Lung (tissue), 12 donors: ENCODE data around the gene PARD3. TPM values are rescaled to one million over a fixed set of nuclear protein-coding genes. Genes with fewer than 3 reads are reported as not detected.
A peak's percentile ranks its signal among the peaks of the same experiment; 100 is the strongest.

ENCODE experiments used
- ATAC-seq: fragments of 200-7000 bp; cut with Tn5 transposase; one replicate; pipeline ENCODE4 v1.9.1; 2020; ENCODE audit warnings: moderate number of reproducible peaks; ENCODE audit not compliant: insufficient read depth, low FRiP score
- DNase-seq, 3 donors: peaks; one replicate each; pipeline ENCODE4 v3.0.0-alpha.2; 2013 to 2017
- H3K27ac ChIP-seq, 2 donors: one replicate each; pipeline ENCODE4 v1.5.1; 2013; ENCODE audit warnings: mild to moderate bottlenecking in 2 of 2, moderate library complexity in 2 of 2, control low read depth in 1 of 2, inconsistent platforms in 1 of 2, low read depth in 1 of 2, low read length in 1 of 2
- H3K27me3 ChIP-seq, 3 donors: one replicate each; pipeline ENCODE4 v1.5.1; 2013; ENCODE audit warnings: low read length in 2 of 3; ENCODE audit not compliant: control insufficient read depth in 3 of 3, insufficient read depth in 3 of 3
- H3K36me3 ChIP-seq, 4 donors: one replicate each; pipeline ENCODE4 v1.5.1; 2013; ENCODE audit warnings: low read length in 4 of 4, mild to moderate bottlenecking in 1 of 4, moderate library complexity in 1 of 4; ENCODE audit not compliant: control insufficient read depth in 4 of 4, insufficient read depth in 4 of 4
- H3K4me1 ChIP-seq, 5 donors: one replicate each; pipeline ENCODE4 v1.5.1; 2013; ENCODE audit warnings: low read length in 5 of 5, mild to moderate bottlenecking in 2 of 5, moderate library complexity in 1 of 5; ENCODE audit not compliant: control insufficient read depth in 5 of 5, insufficient read depth in 5 of 5
- H3K4me3 ChIP-seq: one replicate; pipeline ENCODE4 v1.5.1; 2013; ENCODE audit warnings: mild to moderate bottlenecking, control low read depth, moderate library complexity
- H3K9ac ChIP-seq, 2 donors: one replicate each; pipeline ENCODE4 v1.5.1; 2013; ENCODE audit warnings: low read length in 2 of 2, control low read depth in 1 of 2; ENCODE audit not compliant: insufficient read depth in 1 of 2
- H3K9me3 ChIP-seq, 4 donors: one replicate each; pipeline ENCODE4 v1.5.1; 2013; ENCODE audit warnings: low read length in 3 of 4, mild to moderate bottlenecking in 1 of 4, moderate library complexity in 1 of 4; ENCODE audit not compliant: control insufficient read depth in 4 of 4, insufficient read depth in 3 of 4
- CTCF ChIP-seq: IDR thresholded peaks from 2 replicates; pipeline ENCODE4 v1.5.1; 2012; ENCODE audit warnings: mild to moderate bottlenecking; ENCODE audit errors: control extremely low read depth, extremely low read depth
- WGBS, 2 donors: extraction: QIAGEN DNeasy Blood & Tissue Kit; methylation state at CpG; one replicate each; pipeline ENCODE4 v1.1.7; 2013; 5-methylcytosine and 5-hydroxymethylcytosine counted together
- polyA plus RNA-seq, 2 donors: library from polyadenylated mRNA; stranded (reverse); fragments of 200-250 nt; gene quantifications; one replicate each; pipeline ENCODE4 v1.2.1, GENCODE V29; 2013
- total RNA-seq, 2 donors: library from RNA; depleted of rRNA in 1 of 2; stranded (reverse); fragments of >200 nt in 1 of 2; gene quantifications; one replicate each; pipeline ENCODE4 v1.2.1, GENCODE V29; 2014 to 2021
- donor health status: control.
- donor health status: control.
- donor health status: Bipolar disorder and iron deficiency.
- donor health status: healthy.
- donor health status: DM: yes; HTN: yes; CAD: no.

The PARD3 gene
- total and polyA plus RNA-seq, 4 donors: 10.3 to 69.2 (median 27.6) TPM

GRCh38 chr10:34601691-34602090 is 213.4 kb downstream of the PARD3 start:
- Histone ChIP-seq H3K9me3 (no peaks in the 10 kb centered on the region), H3K36me3 (no peaks in the 10 kb centered on the region), H3K27ac (no peak overlapping the region), H3K4me1 (peaks cover 0 to 10% (median 5%) of the 10 kb centered on the region in 5 donors), H3K27me3 (no peaks in the 10 kb centered on the region), H3K9ac (no peak overlapping the region), H3K4me3 (no peak overlapping the region)
- DNase-seq: peak in 2 of 3 donors; percentile 51 to 54
- ATAC-seq: no peak
- 94% methylated on average over 3 to 4 of the region's 4 CpGs for WGBS, 2 donors
- no peak for TF ChIP-seq CTCF

DNA sequence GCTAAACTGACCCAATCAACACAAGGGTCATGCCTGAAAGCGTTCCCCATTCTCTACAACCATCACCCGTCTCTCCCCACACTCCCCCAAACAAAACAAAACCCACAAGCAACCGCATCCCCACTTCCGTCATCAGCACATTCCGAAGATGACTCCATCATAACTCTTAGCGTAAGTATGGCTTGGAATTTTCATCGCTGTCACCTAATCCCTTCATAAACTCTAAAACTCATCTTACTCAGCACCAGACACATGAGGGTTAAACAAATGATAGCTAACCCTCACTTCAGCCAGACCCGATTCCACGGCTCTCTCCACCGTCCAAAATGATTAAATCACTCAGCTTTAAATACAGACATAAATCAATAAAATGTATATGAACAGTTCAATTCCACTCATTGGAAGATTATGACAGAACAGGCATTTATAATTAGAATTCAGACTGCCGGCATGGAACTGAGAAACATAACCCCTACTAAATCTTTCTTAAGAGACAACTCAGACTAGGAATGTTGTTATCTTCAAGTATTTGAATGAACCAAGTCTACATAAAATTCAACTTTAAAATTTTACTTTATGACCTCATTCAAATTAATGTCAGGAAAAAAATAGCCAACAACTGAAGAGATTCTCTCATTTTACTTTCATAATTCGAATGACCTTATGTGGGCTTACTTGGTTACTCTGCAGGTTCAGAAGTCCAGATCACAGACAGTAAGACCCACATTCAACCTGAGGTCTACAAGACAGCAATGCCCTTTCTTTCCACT is 215.9 kb downstream of the PARD3 start:
- Histone ChIP-seq H3K9ac (no peak overlapping the region), H3K36me3 (no peaks in the 10 kb centered on the region), H3K9me3 (no peaks in the 10 kb centered on the region), H3K27me3 (no peaks in the 10 kb centered on the region), H3K4me3 (no peak overlapping the region), H3K27ac (no peak overlapping the region), H3K4me1 (peaks cover 0 to 10% (median 5%) of the 10 kb centered on the region in 5 donors)
- DNase-seq (no peak), ATAC-seq (no peak)
- WGBS, 2 donors: 87 to 88% methylated on average over 12 of the region's 12 CpGs
- no peak for TF ChIP-seq CTCF

GRCh38 chr10:34596351-34596750 is 218.7 kb downstream of the PARD3 start:
- Histone ChIP-seq H3K27ac (no peak overlapping the region), H3K36me3 (no peaks in the 10 kb centered on the region), H3K4me1 (peaks cover 0 to 8% (median 2%) of the 10 kb centered on the region in 5 donors), H3K27me3 (no peaks in the 10 kb centered on the region), H3K9ac (no peak overlapping the region), H3K9me3 (no peaks in the 10 kb centered on the region), H3K4me3 (no peak overlapping the region)
- ATAC-seq (no peak), DNase-seq (no peak)
- TF ChIP-seq CTCF: no peak
- WGBS, 2 donors: 91 to 93% methylated on average over 7 of the region's 7 CpGs

DNA sequence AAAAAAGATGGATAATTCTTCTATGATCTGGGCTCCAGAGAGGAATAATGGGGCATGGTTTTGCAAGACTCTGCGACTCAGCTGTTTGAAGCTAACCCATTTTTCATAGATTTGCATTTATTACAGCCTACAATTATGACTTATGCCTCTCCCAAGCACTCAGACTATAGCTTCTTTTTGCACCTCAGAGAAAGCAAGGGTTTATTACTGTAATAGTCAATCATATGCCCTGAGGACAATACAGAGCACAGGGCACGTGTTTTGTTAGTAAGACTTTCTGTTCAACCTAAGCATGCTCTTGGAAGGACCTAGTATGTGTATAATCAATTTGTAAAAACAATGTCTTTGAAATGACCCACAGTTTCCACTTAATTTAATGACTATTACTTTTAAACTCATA is 221.2 kb downstream of the PARD3 start:
- Histone ChIP-seq H3K4me3 (no peak overlapping the region), H3K9me3 (no peaks in the 10 kb centered on the region), H3K4me1 (peaks cover 0 to 4% (median 0%) of the 10 kb centered on the region in 5 donors), H3K9ac (no peak overlapping the region), H3K36me3 (no peaks in the 10 kb centered on the region), H3K27ac (no peak overlapping the region), H3K27me3 (no peaks in the 10 kb centered on the region)
- ATAC-seq (no peak), DNase-seq (no peak)
- no peak for TF ChIP-seq CTCF
- WGBS, 2 donors: 90 to 91% methylated on average over 2 of the region's 2 CpGs
